Endodermal cell (in vitro differentiated cells): ENCODE results near the gene POLQ. TPM values are rescaled to one million over a fixed set of nuclear protein-coding genes. Genes with fewer than 3 reads are reported as not detected.

Source experiments
- DNase-seq: peaks from one replicate; pipeline ENCODE4 v3.0.0-alpha.2; 2017
- H3K27ac ChIP-seq: 2 replicates; pipeline ENCODE4 v1.5.1; 2013; ENCODE audit warnings: mild to moderate bottlenecking, low read depth, low read length, moderate library complexity
- H3K27me3 ChIP-seq: 2 replicates; pipeline ENCODE4 v1.6.1; 2013; ENCODE audit warnings: mild to moderate bottlenecking, low read length, moderate library complexity; ENCODE audit not compliant: insufficient read depth, control insufficient read depth, poor library complexity, severe bottlenecking
- H3K36me3 ChIP-seq: 2 replicates; pipeline ENCODE4 v1.7.0; 2013; ENCODE audit warnings: mild to moderate bottlenecking, low read length, moderate library complexity; ENCODE audit not compliant: control insufficient read depth, insufficient read depth
- H3K4me1 ChIP-seq: one replicate; pipeline ENCODE4 v1.7.0; 2013; ENCODE audit warnings: low read length; ENCODE audit not compliant: control insufficient read depth, insufficient read depth
- H3K4me3 ChIP-seq: 2 replicates; pipeline ENCODE4 v1.5.1; 2013; ENCODE audit warnings: mild to moderate bottlenecking, low read length, moderate library complexity
- H3K9ac ChIP-seq: 2 replicates; pipeline ENCODE4 v1.6.1; 2013; ENCODE audit warnings: mild to moderate bottlenecking, low read length, moderate library complexity; ENCODE audit not compliant: poor library complexity, severe bottlenecking; ENCODE audit errors: extremely low read depth
- H3K9me3 ChIP-seq: 2 replicates; pipeline ENCODE4 v1.6.1; 2013; ENCODE audit warnings: mild to moderate bottlenecking, low read length, moderate library complexity; ENCODE audit not compliant: control insufficient read depth
- H3K27ac Mint-ChIP-seq: 2 replicates; pipeline ENCODE4 v1.8.0; 2020; ENCODE audit warnings: mixed read lengths
- H3K27me3 Mint-ChIP-seq: 2 replicates; pipeline ENCODE4 v1.8.0; 2021; ENCODE audit warnings: mild to moderate bottlenecking, mixed read lengths; ENCODE audit not compliant: insufficient read depth
- H3K36me3 Mint-ChIP-seq: 2 replicates; pipeline ENCODE4 v1.8.0; 2020; ENCODE audit warnings: low read depth, mixed read lengths
- H3K4me1 Mint-ChIP-seq: 2 replicates; pipeline ENCODE4 v1.8.0; 2020; ENCODE audit warnings: mixed read lengths
- H3K4me3 Mint-ChIP-seq: 2 replicates; pipeline ENCODE4 v1.8.0; 2020; ENCODE audit warnings: mild to moderate bottlenecking, moderate library complexity, mixed read lengths
- H3K9me3 Mint-ChIP-seq: 2 replicates; pipeline ENCODE4 v1.8.0; 2020; ENCODE audit warnings: mild to moderate bottlenecking, mixed read lengths
- CTCF ChIP-seq: fragments of 200-600 bp; sonication (generic); conservative IDR thresholded peaks from 2 replicates; pipeline ENCODE4 v1.5.0; 2021; ENCODE audit warnings: antibody characterized with exemption, mild to moderate bottlenecking
- WGBS, 2 experiments: methylation state at CpG; one replicate each; pipeline versions ENCODE4 v1.1.5 to v1.1.7; 2013; ENCODE audit warnings: missing lambda C conversion rate in 2 of 2, mixed read lengths in 1 of 2; ENCODE audit not compliant: insufficient coverage in 1 of 2, insufficient read length in 1 of 2; 5-methylcytosine and 5-hydroxymethylcytosine counted together
- total RNA-seq, 2 donors: library from RNA; stranded (reverse); fragmentation: NEBNext Ultra II Directional in 1 of 2; extraction: Animal tissue kit (Norgen Biotek cat#: 25700) in 1 of 2; gene quantifications; 2 replicates in 1 of 2; 3 replicates in 1 of 2; pipeline ENCODE4 v1.2.1, GENCODE V29; 2021

POLQ gene
- total RNA-seq, 2 donors from 2014 or later = 12.6 to 18.6 TPM

GRCh38 chr3:121514496-121514895 lies 31.3 kb downstream of the POLQ start:
- Histone ChIP-seq H3K4me1 (no peaks in the 10 kb centered on the region), H3K27me3 (no peaks in the 10 kb centered on the region), H3K4me3 (no peak overlapping the region), H3K9ac (no peak overlapping the region), H3K36me3 (peaks cover 27% of the 10 kb centered on the region), H3K27ac (no peak overlapping the region), H3K9me3 (no peaks in the 10 kb centered on the region)
- Mint-ChIP-seq H3K36me3 (peaks cover 23% of the 10 kb centered on the region), H3K4me3 (no peak overlapping the region), H3K27me3 (no peaks in the 10 kb centered on the region), H3K27ac (peak overlapping the region; percentile 19), H3K9me3 (no peaks in the 10 kb centered on the region), H3K4me1 (no peaks in the 10 kb centered on the region)
- 91 to 93% methylated on average over 3 of the region's 3 CpGs for WGBS, 2 experiments
- peak; percentile 48 for DNase-seq
- no peak for TF ChIP-seq CTCF

DNA sequence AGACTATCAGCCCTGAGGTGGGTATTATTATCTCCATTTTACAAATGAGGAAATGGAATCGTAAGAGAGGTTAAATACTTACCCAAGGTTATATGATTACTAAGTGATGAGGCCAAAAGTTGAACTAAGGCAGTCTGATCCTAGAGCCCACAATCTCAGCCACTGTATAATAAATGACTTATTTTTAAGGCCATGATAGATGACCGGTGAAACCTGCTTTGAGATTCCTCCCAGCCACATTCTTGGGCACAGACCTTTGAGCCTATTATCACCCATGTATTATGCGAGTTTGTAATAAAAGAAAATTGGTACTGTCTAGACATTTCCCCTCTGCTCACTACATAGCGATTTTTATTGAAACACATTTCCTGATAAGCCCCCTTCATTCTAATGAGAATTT lies 37.4 kb downstream of the POLQ start:
- H3K27ac ChIP-seq = no peak overlapping the region
- DNase-seq = no peak
- TF ChIP-seq CTCF = no peak
- no peaks in the 10 kb centered on the region for H3K27me3 ChIP-seq
- 94 to 96% methylated on average over 4 of the region's 4 CpGs for WGBS, 2 experiments
- Mint-ChIP-seq H3K4me3 (no peak overlapping the region), H3K36me3 (peaks cover 20% of the 10 kb centered on the region), H3K27me3 (no peaks in the 10 kb centered on the region), H3K9me3 (no peaks in the 10 kb centered on the region), H3K27ac (no peak overlapping the region), H3K4me1 (no peaks in the 10 kb centered on the region)
- H3K9ac ChIP-seq = no peak overlapping the region
- no peak overlapping the region for H3K4me3 ChIP-seq
- no peaks in the 10 kb centered on the region for H3K9me3 ChIP-seq
- H3K4me1 ChIP-seq = no peaks in the 10 kb centered on the region
- H3K36me3 ChIP-seq = peaks cover 26% of the 10 kb centered on the region

- H3K4me1 ChIP-seq = no peaks in the 10 kb centered on the region
- H3K36me3 ChIP-seq = peaks cover 35% of the 10 kb centered on the region
- H3K4me3 ChIP-seq = no peak overlapping the region
- H3K27ac Mint-ChIP-seq = no peak overlapping the region
- peaks cover 24% of the 10 kb centered on the region for H3K36me3 Mint-ChIP-seq
- no peak for DNase-seq
- no peak overlapping the region for H3K4me3 Mint-ChIP-seq
- TF ChIP-seq CTCF = no peak
- H3K4me1 Mint-ChIP-seq = no peaks in the 10 kb centered on the region
- no peaks in the 10 kb centered on the region for H3K27me3 ChIP-seq
- no peak overlapping the region for H3K27ac ChIP-seq
- H3K9me3 Mint-ChIP-seq = no peaks in the 10 kb centered on the region
- H3K9ac ChIP-seq = no peak overlapping the region
- H3K27me3 Mint-ChIP-seq = no peaks in the 10 kb centered on the region
- no peaks in the 10 kb centered on the region for H3K9me3 ChIP-seq
Observed at GRCh38 chr3:121505256-121505655, 40.5 kb downstream of the POLQ start.
